Neutrophil (primary cell): Measurements from ENCODE around the gene OR5D16.
"Not testable (repeated sequence)": the region's sequence is repeated elsewhere in the genome, so short reads cannot be mapped to it uniquely, and the experiment has no call there.

ENCODE experiments used
- H3K27ac ChIP-seq: fragments of 200-600 bp; sonication (generic); 2 replicates; pipeline ENCODE4 v1.5.1; 2016; ENCODE audit warnings: mild to moderate bottlenecking, moderate library complexity
- H3K27me3 ChIP-seq: fragments of 200-600 bp; sonication (generic); 2 replicates; pipeline ENCODE4 v1.6.0; 2016; ENCODE audit warnings: mild to moderate bottlenecking
- H3K36me3 ChIP-seq: fragments of 200-600 bp; sonication (generic); 2 replicates; pipeline ENCODE4 v1.5.1; 2017
- H3K4me1 ChIP-seq, 2 experiments: fragments of 200-600 bp in 1 of 2; sonication (generic) in 1 of 2; 1 replicate in 1 of 2; 2 replicates in 1 of 2; pipeline versions ENCODE4 v1.5.1 to v1.6.1; 2013 to 2016; ENCODE audit warnings: low read depth in 1 of 2, low read length in 1 of 2, mild to moderate bottlenecking in 1 of 2, moderate library complexity in 1 of 2; ENCODE audit not compliant: control insufficient read depth in 1 of 2, insufficient read depth in 1 of 2
- H3K4me3 ChIP-seq, 2 experiments: fragments of 200-600 bp in 1 of 2; sonication (generic) in 1 of 2; 1 replicate in 1 of 2; 2 replicates in 1 of 2; pipeline ENCODE4 v1.5.1; 2013 to 2016; ENCODE audit warnings: low read depth in 1 of 2, low read length in 1 of 2, mild to moderate bottlenecking in 1 of 2, moderate library complexity in 1 of 2
- H3K9me3 ChIP-seq: fragments of 200-600 bp; sonication (generic); 2 replicates; pipeline ENCODE4 v1.5.1; 2016

Gene OR5D16

DNA sequence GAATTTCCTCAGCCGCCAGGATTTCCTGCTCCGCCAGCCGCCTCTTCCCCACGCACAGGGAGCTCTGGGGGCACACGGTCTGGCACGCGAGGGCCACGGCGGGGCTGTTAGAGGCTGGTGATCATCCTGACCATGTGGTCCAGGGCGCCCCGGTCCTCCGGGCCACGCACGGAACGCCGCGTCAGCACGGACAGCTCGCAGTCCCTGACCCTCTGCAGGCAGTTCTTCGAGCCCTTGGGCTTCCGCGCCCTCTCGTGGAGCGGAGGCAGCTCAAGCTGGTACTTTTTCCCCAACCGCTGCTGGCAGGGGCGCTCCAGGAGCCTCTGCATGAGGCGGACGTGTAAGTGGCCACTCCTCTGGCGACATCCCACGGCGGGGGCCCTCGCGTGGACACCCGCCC lies 34.6 kb downstream of the OR5D16 start:
- H3K27me3 ChIP-seq, H3K4me3 ChIP-seq, H3K27ac ChIP-seq, H3K9me3 ChIP-seq, H3K4me1 ChIP-seq, H3K36me3 ChIP-seq: not testable (repeated sequence)

DNA sequence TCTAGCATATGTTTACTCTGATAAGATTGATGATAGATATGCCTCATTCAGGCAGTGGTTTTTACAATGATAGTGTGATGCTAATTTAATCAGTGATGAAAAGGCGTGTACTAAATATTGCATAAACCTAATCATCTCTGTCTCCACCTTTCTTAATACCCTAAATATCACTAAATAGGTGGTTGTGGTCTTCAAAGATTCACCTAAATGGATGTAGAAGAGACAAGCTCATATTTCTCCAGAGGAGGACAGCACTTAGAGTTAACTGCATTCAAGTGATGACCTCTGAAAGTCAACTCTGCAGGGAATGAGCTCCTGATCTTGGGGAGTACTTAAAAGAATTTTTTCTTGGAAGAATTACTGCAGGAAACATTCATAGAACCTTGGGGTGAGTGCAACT lies 44.4 kb downstream of the OR5D16 start, which contains the start of gene TRIM51:
TSS of gene TRIM51 (plus strand) at position 301 of the 400 bp plus-strand sequence. CDS start 2,132 bp downstream, outside the sequence.
- not testable (repeated sequence) for H3K9me3 ChIP-seq, H3K4me1 ChIP-seq, H3K27me3 ChIP-seq, H3K27ac ChIP-seq, H3K4me3 ChIP-seq, H3K36me3 ChIP-seq

DNA sequence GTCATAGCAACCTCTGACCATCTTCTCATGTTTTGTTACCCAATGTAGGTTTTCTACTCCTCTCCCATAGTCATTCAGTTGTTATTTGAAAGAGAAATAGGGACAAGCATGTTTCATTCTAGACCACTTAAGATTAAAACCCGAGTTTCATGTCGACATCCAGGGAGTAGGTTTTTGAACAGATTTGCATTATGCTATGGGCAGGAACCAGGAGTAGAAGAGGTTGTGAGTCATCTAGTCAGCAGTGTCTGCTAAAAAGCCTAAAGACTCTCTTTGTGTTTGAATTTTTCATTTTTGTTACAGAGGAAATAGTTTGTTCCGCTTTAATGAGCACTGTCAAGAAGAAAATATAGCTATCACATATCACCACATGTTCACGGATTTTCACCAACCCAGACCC lies 46.4 kb downstream of the OR5D16 start:
- not testable (repeated sequence) for H3K9me3 ChIP-seq, H3K27ac ChIP-seq, H3K4me1 ChIP-seq, H3K4me3 ChIP-seq, H3K27me3 ChIP-seq, H3K36me3 ChIP-seq

DNA sequence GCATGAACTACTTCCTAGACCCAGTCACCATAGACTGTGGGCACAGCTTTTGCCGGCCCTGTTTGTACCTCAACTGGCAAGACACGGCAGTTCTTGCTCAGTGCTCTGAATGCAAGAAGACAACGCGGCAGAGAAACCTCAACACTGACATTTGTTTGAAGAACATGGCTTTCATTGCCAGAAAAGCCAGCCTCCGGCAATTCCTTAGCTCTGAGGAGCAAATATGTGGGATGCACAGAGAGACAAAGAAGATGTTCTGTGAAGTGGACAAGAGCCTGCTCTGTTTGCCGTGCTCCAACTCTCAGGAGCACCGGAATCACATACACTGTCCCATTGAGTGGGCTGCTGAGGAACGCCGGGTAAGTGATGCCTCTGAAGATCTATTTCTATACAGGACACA lies 46.9 kb downstream of the OR5D16 start:
- H3K36me3 ChIP-seq, H3K27ac ChIP-seq, H3K27me3 ChIP-seq, H3K4me1 ChIP-seq, H3K4me3 ChIP-seq, H3K9me3 ChIP-seq: not testable (repeated sequence)
